Activated naive CD4-positive, alpha-beta T cell treated with anti-CD3 and anti-CD28 coated beads, Interleukin-2, amount 50 U/mL, for 24 hours (primary cell): ENCODE data around the gene SMARCC1.
"Not testable (repeated sequence)": the region's sequence is repeated elsewhere in the genome, so short reads cannot be mapped to it uniquely, and the experiment has no call there.

Source experiments
- H3K27ac Mint-ChIP-seq: one replicate; pipeline ENCODE4 v1.8.0; 2021; ENCODE audit warnings: mild to moderate bottlenecking, mixed read lengths
- H3K27me3 Mint-ChIP-seq: one replicate; pipeline ENCODE4 v1.8.0; 2021; ENCODE audit warnings: mixed read lengths
- H3K36me3 Mint-ChIP-seq: one replicate; pipeline ENCODE4 v1.8.0; 2021; ENCODE audit warnings: mixed read lengths
- H3K4me1 Mint-ChIP-seq: one replicate; pipeline ENCODE4 v1.8.0; 2021; ENCODE audit warnings: mixed read lengths
- H3K4me3 Mint-ChIP-seq: one replicate; pipeline ENCODE4 v1.8.0; 2021; ENCODE audit warnings: mild to moderate bottlenecking, mixed read lengths
- H3K9me3 Mint-ChIP-seq: one replicate; pipeline ENCODE4 v1.8.0; 2021; ENCODE audit warnings: mixed read lengths

The SMARCC1 gene

DNA sequence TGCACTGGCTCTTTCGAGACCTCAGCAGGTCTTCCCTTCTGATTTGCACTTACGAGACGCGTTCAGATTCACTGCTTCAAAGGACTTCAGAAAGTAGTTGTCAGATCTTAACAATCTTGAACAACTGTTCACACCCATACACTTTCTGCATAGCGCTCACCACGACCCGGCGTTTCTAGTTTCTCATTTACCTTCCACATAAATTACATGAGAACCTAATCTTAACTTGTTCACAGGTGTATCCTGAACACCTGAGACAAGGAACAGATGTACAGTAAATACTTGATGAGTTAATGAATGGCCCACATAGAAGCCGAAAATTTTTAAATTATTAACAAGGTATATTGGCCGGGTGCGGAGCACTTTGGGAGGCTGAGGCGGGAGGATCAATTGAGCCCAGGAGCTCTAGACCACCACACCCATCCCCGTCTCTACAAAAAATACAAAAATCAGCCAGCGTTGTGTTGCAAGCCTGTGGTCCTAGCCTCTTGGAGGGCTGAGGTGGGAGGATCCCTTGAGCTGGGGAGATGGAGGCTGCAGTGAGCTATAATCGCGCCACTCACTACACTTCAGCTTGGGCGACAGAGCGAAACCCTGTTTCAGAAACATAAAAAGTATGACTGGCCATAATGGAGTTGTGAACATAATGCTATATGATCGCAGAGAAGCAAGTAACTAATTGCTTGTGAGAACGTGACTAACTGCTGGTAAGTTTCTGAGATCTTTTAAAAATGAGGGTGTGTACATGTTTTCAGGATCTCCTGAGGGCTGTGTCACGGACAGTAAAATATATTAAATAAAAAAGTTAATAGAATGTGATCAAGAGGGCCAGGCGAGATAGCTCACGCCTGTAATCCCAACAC is 984 bp upstream of the SMARCC1 start:
- peak overlapping the region; percentile 98 for H3K27ac Mint-ChIP-seq
- no peaks in the 10 kb centered on the region for H3K36me3 Mint-ChIP-seq
- H3K9me3 Mint-ChIP-seq: no peaks in the 10 kb centered on the region
- H3K4me1 Mint-ChIP-seq: peaks cover 21% of the 10 kb centered on the region
- H3K27me3 Mint-ChIP-seq: no peaks in the 10 kb centered on the region
- peak overlapping the region; percentile 95 for H3K4me3 Mint-ChIP-seq

DNA sequence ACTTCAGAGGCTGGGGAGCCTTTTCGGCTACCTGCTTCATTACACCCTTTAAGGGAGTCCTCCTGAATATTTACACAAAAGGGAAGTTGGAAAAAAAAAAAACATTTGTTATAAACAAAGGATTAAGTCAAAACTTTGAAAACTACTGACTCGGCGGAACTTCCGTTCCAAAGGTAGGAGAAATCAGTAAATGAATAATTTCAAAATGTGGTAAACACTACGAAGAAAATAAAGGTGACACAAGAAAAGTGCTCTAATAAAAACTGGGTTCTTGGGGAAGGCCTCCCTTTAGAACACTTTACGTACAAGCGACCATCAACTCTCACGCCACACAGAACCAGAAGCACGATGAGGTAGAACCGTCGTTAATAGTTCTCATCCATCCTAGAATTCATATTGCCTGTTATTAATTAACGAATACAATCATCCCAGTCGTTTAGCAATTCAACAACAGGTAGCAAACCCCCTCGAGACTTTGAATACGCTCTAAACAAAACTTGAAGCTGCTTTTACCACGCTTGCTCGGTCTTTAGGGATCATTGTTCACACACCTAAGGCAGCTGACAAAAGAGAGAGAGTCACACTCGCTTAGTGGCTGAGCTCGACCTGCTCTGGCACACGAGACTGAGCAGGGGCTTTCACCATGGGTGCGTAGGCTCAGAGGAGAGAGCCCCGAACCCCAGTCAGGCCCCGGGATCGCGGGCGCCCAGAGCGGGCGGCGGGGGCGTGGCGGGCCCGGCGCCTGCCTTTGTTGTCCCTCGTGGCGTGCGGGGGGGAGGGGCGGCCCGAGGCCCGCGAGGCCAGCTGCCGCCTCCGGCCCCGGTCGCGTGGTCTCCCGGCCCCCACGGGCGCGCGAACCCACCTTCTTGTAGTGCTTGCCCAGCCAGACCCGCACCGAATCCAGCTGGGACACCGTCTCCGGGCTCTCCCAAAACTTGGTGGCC is 680 bp downstream of the SMARCC1 start:
- Mint-ChIP-seq H3K4me3 (peak overlapping the region; percentile 95), H3K9me3 (no peaks in the 10 kb centered on the region), H3K4me1 (peaks cover 21% of the 10 kb centered on the region), H3K27me3 (no peaks in the 10 kb centered on the region), H3K36me3 (no peaks in the 10 kb centered on the region), H3K27ac (peak overlapping the region; percentile 86)

- H3K9me3 Mint-ChIP-seq: no peaks in the 10 kb centered on the region
- no peak overlapping the region for H3K4me3 Mint-ChIP-seq
- no peak overlapping the region for H3K27ac Mint-ChIP-seq
- H3K4me1 Mint-ChIP-seq: peaks cover 29% of the 10 kb centered on the region
- no peaks in the 10 kb centered on the region for H3K27me3 Mint-ChIP-seq
- H3K36me3 Mint-ChIP-seq: no peaks in the 10 kb centered on the region
These were observed 2.9 kb downstream of the SMARCC1 start for GRCh38 chr3:47778746-47779145.

- no peaks in the 10 kb centered on the region for H3K9me3 Mint-ChIP-seq
- no peak overlapping the region for H3K27ac Mint-ChIP-seq
- peaks cover 4% of the 10 kb centered on the region for H3K36me3 Mint-ChIP-seq
- H3K4me3 Mint-ChIP-seq: no peak overlapping the region
- no peaks in the 10 kb centered on the region for H3K27me3 Mint-ChIP-seq
- H3K4me1 Mint-ChIP-seq: peaks cover 19% of the 10 kb centered on the region
These were observed 8.9 kb downstream of the SMARCC1 start for GRCh38 chr3:47772788-47773187.

- Mint-ChIP-seq H3K4me1 (peaks cover 19% of the 10 kb centered on the region), H3K4me3 (no peak overlapping the region), H3K9me3 (no peaks in the 10 kb centered on the region), H3K27ac (no peak overlapping the region), H3K36me3 (peaks cover 4% of the 10 kb centered on the region), H3K27me3 (no peaks in the 10 kb centered on the region)
These were observed 9.6 kb downstream of the SMARCC1 start for GRCh38 chr3:47772047-47772446.

GRCh38 chr3:47766186-47766585 is 15.5 kb downstream of the SMARCC1 start:
- H3K4me3 Mint-ChIP-seq: no peak overlapping the region
- peaks cover 6% of the 10 kb centered on the region for H3K36me3 Mint-ChIP-seq
- no peaks in the 10 kb centered on the region for H3K9me3 Mint-ChIP-seq
- no peaks in the 10 kb centered on the region for H3K27me3 Mint-ChIP-seq
- peaks cover 16% of the 10 kb centered on the region for H3K4me1 Mint-ChIP-seq
- no peak overlapping the region for H3K27ac Mint-ChIP-seq

GRCh38 chr3:47762233-47762632 is 19.5 kb downstream of the SMARCC1 start:
- Mint-ChIP-seq H3K9me3 (no peaks in the 10 kb centered on the region), H3K4me3 (no peak overlapping the region), H3K36me3 (peaks cover 6% of the 10 kb centered on the region), H3K27ac (peak overlapping the region; percentile 76), H3K4me1 (peaks cover 9% of the 10 kb centered on the region), H3K27me3 (no peaks in the 10 kb centered on the region)

GRCh38 chr3:47761046-47761445 is 20.6 kb downstream of the SMARCC1 start:
- Mint-ChIP-seq H3K27me3 (no peaks in the 10 kb centered on the region), H3K4me1 (peaks cover 16% of the 10 kb centered on the region), H3K9me3 (no peaks in the 10 kb centered on the region), H3K27ac (peak overlapping the region; percentile 23), H3K4me3 (no peak overlapping the region), H3K36me3 (peaks cover 9% of the 10 kb centered on the region)

DNA sequence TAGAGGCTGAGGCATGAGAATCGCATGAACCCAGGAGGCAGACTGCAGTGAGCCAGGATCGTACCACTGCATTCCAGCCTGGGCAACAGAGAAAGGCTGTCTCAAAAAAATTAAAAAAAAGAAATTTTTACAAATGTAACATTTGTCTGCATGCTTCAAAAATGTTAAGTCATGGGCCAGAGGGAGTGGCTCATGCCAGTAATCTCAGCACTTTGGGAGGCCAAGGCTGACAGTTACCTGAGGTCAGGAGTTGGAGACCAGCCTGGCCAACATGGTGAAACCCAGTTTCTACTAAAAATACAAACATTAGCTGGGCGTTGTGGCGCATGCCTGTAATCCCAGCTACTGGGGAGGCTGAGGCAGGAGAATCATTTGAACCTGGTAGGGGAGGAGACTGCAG is 21.5 kb downstream of the SMARCC1 start:
- H3K4me3 Mint-ChIP-seq, H3K36me3 Mint-ChIP-seq, H3K27me3 Mint-ChIP-seq, H3K27ac Mint-ChIP-seq, H3K9me3 Mint-ChIP-seq: not testable (repeated sequence)
- peaks cover 16% of the 10 kb centered on the region for H3K4me1 Mint-ChIP-seq

- H3K9me3 Mint-ChIP-seq: no peaks in the 10 kb centered on the region
- H3K27ac Mint-ChIP-seq: no peak overlapping the region
- peaks cover 10% of the 10 kb centered on the region for H3K36me3 Mint-ChIP-seq
- H3K4me1 Mint-ChIP-seq: peaks cover 16% of the 10 kb centered on the region
- H3K4me3 Mint-ChIP-seq: no peak overlapping the region
- H3K27me3 Mint-ChIP-seq: no peaks in the 10 kb centered on the region
These were observed 23.2 kb downstream of the SMARCC1 start for GRCh38 chr3:47758261-47759025.

DNA sequence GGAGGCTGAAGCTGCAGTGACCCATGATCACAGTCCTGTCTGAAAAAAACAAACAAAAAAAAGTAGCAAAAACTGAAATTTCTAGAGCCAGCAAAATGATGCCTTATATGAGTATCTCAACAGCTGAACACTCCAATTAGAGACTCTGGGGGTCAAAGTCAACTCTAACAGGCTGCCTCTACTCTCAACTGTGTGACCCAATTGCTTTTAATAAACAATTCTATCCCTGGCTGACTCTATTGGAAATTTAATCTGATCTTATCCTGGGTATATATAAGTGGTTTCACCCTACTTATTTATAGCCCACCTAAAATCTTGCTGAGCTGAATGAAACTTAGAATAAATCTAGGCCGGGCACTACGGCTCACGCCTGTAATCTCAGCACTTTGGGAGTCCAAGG is 29.0 kb downstream of the SMARCC1 start:
- H3K27ac Mint-ChIP-seq: no peak overlapping the region
- peaks cover 6% of the 10 kb centered on the region for H3K36me3 Mint-ChIP-seq
- no peaks in the 10 kb centered on the region for H3K27me3 Mint-ChIP-seq
- H3K4me3 Mint-ChIP-seq: no peak overlapping the region
- no peaks in the 10 kb centered on the region for H3K9me3 Mint-ChIP-seq
- peaks cover 7% of the 10 kb centered on the region for H3K4me1 Mint-ChIP-seq

DNA sequence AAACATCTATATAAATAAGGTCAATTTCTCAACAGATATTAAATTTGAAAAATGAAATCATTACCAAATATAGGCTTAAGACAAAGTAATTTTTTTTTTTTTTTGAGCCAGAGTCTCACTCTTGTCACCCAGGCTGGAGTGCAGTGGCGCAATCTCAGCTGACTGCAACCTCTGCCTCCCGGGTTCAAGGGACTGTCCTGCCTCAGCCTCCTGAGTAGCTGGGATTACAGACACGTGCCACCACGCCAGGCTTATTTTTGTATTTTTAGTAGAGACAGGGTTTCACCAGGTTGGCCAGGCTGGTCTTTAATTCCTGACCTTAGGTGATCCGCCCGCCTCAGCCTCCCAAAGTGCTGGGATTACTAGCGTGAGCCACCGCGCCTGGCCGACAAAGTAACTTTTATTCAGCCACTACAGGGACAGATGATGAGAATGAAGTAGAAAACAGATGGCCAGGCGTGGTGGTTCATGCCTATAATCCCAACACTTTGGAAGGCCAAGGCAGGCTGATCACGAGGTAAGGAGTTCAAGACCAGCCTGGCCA is 30.8 kb downstream of the SMARCC1 start:
- H3K4me1 Mint-ChIP-seq, H3K4me3 Mint-ChIP-seq, H3K36me3 Mint-ChIP-seq, H3K27me3 Mint-ChIP-seq, H3K9me3 Mint-ChIP-seq, H3K27ac Mint-ChIP-seq: not testable (repeated sequence)

DNA sequence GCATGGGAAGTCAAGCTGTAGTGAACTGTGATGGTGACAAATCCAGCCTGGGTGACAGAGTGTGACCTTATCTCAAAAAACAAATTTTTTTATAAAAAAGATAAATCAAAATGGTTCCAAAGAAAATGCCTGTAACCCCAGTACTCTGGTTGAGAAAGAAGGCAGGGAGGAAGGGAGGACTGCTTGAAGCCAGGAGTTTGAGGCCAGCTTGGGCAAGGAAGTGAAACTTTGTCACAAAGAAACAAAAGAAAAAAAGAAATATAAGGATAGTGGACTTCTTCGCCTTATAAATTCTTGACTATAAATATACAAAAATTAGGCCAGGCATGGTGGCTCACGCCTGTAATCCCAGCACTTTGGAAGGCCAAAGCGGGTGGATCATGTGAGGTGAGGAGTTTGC is 34.1 kb downstream of the SMARCC1 start:
- Mint-ChIP-seq H3K27me3 (no peaks in the 10 kb centered on the region), H3K36me3 (peaks cover 4% of the 10 kb centered on the region), H3K9me3 (no peaks in the 10 kb centered on the region), H3K4me1 (peaks cover 6% of the 10 kb centered on the region), H3K4me3 (no peak overlapping the region), H3K27ac (no peak overlapping the region)

DNA sequence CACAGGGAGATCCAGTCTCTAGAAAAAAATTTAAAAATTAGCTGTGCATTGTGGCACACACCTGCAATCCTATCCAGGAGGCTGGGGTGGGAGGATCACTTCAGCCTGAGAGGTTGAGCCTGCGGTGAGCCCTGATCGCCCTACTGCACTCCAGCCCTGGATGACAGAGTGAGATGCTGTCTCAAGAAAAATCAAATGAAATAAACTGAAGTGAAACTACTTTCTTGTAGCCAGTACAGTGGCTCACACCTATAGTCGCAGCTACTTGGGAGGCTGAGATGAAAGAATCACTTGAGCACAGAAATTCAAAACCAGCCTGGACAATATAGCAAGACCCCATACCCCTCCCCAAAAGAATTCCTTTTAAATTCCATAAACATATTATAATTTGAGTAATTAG is 35.4 kb downstream of the SMARCC1 start:
- peaks cover 17% of the 10 kb centered on the region for H3K4me1 Mint-ChIP-seq
- no peak overlapping the region for H3K4me3 Mint-ChIP-seq
- H3K9me3 Mint-ChIP-seq: no peaks in the 10 kb centered on the region
- H3K27me3 Mint-ChIP-seq: no peaks in the 10 kb centered on the region
- H3K27ac Mint-ChIP-seq: no peak overlapping the region
- H3K36me3 Mint-ChIP-seq: peaks cover 6% of the 10 kb centered on the region

GRCh38 chr3:47743855-47744254 is 37.8 kb downstream of the SMARCC1 start:
- H3K4me3 Mint-ChIP-seq: no peak overlapping the region
- H3K27me3 Mint-ChIP-seq: no peaks in the 10 kb centered on the region
- peaks cover 29% of the 10 kb centered on the region for H3K4me1 Mint-ChIP-seq
- H3K9me3 Mint-ChIP-seq: no peaks in the 10 kb centered on the region
- H3K27ac Mint-ChIP-seq: no peak overlapping the region
- peaks cover 8% of the 10 kb centered on the region for H3K36me3 Mint-ChIP-seq
